CD4-positive, alpha-beta T cell treated with Interferon gamma for 1 hour (primary cell): ENCODE measurements around the gene WT1.
"Not testable (repeated sequence)": the region's sequence is repeated elsewhere in the genome, so short reads cannot be mapped to it uniquely, and the experiment has no call there.

Source experiments
- DNase-seq: peaks from one replicate; pipeline ENCODE4 v3.0.0-alpha.2; 2020

WT1 gene

DNA sequence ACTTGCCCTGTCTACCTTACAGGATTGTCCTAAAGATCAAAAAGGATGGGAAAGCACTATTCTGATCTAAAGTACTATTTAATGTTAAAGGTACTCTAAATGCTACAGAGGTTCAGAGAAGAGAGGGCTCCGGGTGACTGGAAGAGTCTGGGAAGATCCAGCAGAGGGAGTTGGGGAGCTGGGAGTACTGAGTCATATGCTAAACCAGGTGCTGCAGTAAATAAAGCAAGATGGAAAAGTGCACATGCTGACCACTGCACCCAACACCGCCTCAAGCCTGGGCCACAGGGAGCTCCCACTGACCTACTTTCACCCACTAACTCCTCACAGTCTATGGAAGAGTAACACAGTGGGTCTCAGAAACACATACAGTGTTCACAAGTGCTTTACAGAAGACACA, 49.3 kb downstream of the WT1 start:
- DNase-seq = no peak

DNA sequence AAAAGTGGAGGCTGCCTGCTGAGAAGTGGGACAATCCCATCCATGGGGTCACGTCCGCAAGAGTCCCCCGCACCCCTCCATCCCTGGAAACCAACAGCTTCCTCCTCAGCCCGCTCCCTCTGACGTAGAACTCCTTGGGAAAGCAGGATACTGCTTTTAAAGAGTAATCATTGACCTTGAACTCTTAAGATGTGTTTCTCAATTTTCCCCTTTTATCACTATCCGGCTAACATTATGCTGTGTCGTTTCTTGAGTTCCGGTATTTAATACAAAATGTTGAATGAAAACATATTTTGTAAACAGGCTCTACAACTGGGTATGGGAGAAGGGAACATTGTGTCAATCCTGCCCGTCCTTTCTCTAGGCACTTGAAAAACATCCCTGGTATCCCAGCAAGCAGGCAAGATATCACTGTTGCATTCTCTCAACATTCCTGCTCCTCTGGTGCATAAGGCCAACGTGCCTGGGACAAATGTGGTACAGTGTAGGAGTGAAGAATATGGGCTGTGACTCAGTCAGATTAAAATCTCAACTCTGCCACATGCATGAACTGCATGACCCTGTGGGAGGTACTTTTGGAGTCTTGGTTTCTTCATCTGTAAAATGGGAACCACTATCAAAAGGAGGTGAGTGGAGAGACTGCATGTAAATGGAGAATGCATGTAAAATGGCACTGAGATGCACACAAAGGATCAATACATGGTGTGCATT, 52.8 kb downstream of the WT1 start:
- DNase-seq = no peak

DNA sequence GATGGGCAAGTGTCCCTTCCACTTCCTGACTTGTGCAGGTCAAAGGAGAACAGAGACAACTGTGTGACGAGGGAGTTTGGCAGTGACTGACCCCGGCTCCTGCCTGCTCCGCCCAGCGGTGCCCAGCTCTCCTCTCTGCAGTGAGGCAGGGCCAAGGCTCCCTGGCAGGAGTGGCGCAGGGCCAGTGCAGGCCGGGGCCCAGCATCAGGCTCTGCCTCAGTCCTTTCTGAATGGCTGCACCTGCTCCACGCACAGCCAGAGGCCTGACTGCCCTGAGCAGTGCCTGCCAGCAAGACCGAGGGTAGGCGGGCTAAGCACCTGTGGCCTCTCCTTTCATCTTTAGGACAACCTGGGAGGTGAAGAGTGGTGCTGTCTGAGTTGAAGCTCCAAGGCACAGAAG, 54.2 kb downstream of the WT1 start:
- DNase-seq = no peak

DNA sequence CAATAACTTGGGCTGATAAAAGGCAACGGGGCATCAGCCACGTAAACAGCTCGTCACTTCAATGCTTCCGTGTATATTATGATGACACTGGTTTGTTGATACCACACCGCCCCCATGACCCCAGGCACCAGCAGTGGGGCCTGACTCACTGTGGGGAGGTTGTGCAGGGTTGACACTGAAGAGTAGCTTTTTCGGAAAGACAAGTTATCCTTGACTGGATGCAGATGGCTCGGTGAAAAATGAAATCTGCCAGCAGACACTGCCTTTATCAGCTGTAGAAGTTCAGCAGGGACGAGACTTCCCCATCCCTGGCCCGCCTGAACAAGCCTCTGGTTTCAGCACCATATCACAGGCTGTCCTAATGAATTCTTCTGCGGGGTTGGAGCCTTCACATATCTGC, 55.6 kb downstream of the WT1 start:
- DNase-seq = no peak

DNA sequence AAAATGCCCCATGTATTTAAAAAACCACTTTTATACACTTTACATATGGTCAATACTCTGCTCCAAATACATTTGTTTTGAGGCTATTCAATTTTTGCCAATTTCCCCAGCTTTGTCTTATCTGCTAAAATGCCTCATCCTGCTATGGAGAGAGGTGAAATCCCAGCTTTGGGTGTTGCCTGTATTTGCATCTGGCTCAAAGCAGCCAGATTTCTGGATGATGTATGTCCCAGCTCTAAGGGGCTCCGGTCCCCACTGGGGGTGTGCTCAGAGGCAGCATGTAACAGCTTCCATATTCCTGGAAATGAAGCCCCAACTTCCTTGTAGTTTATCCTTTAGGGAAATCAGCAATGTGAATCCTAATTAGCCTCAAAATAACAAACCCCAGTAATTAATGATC, 59.5 kb downstream of the WT1 start:
- no peak for DNase-seq

DNA sequence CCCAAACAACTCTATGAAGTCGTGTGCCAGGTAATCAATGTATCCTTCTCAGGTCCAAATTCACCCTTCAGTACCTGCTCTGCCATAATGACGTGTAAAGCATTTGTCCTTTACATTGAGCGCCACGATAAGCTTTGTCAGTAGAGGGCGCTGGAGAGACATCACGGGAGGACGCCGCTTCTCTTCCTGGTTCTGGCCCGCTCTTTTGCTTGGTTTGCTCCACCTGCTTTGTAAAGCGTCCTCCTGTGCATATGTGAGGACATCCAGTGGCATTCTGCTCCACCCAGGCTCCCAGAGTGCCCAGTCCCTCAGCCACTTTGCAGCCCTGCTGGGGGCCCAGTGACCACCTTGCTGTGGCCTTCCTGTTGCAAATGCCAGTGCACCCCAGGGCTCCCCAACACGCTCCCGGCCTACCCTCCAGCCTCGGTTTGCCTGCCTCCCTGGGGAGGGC, 61.1 kb downstream of the WT1 start:
- no peak for DNase-seq

DNA sequence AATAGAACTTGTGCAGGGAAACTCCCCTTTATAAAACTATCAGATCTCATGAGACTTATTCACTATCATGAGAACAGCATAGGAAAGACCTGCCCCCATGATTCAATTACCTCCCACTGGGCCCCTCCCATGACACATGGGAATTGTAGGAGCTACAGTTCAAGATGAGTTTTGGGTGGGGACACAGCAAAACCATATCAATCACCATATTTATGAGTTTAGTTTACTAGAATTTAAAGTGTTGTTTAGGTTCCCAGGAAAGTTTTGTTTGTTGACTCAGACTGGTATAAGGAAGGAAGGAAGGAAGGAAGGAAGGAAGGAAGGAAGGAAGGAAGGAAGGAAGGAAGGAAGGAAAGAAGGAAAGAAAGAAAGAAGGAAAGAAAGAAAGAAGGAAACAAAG, 65.4 kb downstream of the WT1 start:
- not testable (repeated sequence) for DNase-seq

DNA sequence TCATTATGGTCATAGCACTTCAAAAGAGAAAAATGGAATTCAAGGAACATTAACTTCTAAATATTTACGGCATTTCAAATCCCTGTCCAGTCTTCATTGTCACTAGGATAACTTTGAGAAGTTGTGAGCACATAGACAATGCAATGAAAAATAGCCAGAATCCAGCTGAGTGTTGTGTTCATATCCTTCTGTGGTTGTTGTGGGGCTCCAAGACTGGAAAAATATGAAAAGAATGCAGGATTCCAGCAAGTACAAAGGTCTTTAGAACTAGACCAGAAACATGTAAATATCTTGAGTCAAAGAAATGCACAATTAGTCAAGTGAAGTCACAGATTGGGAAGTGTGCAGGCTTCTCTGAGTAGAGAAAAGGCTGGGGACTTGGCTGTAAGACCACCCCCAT, 68.7 kb downstream of the WT1 start:
- DNase-seq = no peak

DNA sequence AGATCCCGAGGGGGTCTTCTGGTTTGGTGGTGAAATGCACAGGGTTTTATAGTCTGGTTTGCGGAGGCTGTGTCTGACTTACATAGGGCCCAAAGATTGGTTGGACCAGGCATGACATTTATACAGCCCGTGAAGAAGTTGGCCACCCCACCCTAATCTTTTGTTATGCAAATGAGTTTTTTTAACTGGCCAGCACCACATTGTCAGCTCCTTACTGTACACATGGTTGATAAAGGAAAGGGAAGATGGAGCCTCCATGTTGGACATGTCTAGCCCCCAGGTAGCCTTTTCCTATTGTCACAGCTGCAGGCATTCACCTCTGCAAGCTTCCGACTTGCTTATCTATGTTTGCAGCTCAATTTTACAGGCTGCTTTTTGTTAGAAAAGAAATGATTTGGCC, 70.1 kb downstream of the WT1 start:
- no peak for DNase-seq

DNA sequence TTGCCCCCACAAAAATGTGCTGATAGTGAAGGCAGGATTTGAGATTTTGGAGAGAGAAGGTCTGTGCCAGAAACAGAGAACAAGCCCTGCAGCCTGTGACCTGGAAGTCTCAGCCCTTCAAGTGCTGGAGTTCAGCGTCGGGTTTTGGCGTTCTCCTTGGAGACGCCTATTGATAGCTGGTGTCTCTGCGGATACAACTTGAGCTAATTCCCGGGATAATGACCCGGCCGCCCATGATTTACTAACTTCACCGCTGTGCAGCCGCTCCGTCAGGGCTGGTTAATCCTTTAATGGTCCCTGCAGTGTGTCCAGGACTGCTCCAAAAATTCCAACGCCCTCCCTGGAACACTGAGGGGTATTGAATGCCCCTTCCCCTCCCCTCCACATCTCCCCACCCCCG, 76.6 kb downstream of the WT1 start:
- DNase-seq = no peak

DNA sequence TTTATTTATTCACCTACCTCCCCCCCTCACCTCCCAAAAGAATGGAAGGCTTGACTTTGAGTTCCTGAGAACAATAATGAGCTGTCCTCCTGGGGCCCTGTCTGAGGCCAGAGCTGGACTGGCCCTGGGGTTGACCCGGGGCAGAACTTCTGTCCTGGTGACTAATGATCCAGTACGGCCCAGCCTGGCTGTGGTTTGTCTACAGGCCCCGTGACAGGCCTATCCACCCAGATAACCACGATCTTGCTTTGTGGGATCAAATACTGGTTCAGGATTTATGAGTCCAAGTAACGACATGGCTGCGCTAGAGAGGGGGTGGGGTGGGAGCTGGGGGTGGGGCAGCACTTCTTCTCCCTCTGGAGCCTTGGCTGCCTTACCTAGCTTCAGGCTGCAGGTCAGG, 81.5 kb downstream of the WT1 start:
- no peak for DNase-seq

DNA sequence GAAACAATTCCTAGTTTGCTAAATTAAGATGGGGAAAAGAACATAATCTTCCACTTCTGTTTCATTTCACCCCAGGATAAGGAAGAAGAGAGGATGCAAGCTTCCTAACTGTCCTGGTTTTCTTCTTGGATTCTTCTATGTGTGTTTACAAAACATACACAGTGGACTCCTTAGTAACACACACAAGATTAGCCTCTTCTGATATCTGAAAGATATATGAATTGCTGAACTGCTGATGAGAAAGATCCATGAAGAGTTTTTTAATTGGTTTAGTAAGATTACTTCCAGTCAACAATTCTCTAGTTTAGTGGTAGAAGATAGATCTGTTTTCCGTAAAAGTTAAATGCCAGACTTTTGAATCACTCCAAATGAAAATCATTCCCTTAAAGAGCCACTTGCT, 86.8 kb downstream of the WT1 start:
- DNase-seq = no peak

DNA sequence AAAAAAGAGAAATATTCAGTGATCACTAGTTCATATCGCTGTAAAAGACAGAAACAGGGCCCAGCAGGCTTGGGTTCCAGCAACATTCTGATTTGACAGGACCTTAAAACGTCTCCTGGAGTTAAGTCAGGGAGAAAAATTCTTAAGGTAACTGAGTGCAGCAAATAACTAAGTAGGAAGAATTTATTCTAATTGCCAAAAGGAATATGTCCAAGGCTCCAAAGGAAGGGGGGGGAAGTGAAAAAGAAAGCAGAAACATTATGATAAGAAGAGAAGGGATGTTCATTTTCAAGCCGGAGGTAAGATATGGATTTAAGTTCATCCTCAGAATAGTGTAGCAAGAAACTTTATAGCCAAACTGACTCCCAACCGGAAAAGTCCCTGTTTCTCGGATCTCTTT, 90.4 kb downstream of the WT1 start:
- no peak for DNase-seq

DNA sequence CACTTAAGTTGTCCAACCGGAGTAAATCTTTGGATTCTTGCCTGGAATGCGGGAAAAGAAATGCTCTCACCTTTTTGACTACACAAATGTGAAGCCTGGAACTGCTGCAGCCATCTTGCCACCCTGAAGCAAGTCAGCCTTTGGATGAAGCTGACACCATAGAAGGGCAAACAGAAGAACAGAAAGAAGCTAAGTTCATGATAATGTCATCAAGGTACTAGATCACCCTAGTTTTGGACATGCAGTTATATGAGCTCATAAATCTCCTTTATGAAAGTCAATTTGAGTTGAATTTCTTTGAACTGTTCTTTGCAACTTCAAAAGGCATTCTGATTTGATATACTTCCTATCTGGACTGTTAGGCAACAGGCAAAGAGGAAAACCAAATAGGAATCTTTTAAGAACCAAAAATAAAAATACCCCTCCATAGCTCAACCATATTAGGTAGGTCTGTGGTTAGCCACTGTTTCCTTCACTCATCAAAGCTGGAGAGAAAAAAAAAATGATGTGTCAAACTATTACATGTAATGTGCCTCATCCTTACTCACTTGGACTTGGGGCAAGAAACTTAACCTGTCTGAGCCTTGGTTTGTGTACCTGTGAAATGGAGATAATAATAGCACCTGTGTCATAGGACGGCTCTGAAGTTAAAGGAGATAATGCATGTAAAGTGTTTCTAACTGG, 91.9 kb downstream of the WT1 start:
- no peak for DNase-seq

DNA sequence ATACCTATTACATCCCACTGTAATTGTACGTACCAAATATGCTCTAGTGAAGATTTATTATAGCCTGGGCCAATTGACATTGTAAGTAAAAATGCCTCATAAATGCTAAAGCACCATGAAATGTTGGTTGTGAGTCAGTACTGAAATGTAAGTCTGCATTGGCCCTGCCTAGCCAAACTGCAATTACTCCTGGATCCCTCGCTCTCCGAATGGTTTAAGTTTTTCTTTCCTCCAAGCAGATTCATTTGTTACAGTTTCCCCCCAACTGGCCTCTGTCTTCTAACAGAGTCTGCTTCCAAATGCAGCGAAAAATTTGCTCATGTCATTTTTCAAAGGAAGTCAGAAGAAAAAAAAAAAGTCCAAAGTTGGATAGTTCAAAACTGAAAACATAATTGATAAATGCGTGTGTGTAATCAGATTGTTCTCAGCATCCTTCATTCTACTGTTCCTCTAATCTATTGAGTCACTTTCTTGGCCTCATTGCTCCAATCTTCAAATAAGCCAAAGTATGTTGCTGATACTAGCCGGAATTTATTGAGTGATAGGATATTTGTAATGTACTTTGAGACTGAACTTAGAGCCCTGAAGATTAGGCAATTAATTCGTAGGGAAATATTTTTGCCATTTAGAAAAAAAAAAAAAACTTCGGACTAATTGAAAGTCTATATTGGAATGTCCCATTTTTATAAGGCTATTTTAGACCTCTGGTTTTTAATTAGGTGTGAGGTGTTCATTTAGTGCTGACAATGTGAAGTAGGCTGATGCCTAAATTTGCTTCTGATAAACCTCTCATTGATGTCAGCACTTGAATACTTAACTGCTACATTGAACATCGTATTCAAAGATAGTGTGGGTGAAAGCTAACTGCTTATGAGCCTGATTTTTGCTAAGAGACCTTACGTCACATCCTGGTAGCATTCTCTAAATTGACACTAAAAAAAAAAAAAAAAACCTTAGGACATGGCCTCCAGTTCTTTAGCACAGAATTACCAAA, 93.4 kb downstream of the WT1 start:
- no peak for DNase-seq

DNA sequence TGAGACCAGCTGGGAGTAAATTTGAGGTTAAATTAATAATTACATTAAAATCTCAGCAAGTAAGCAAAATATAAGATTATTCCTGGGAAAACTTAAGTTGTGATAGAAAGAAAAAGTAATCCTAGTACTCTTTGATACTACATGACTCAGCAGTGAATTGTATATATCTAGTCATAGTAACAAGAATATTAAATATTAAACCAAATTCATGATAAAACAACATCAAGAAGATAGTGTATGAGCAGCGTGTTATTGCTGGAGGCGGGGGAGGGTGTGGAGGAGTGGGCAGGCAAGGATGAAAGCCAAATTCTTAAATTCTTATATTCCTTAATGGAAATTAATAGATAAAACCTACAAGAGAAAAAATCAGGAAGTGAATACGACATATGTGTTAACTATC, 95.2 kb downstream of the WT1 start:
- no peak for DNase-seq
